Measurements from ENCODE around the gene APOC1.
"Not testable (repeated sequence)": the region's sequence is repeated elsewhere in the genome, so short reads cannot be mapped to it uniquely, and the experiment has no call there.

APOC1 gene

DNA sequence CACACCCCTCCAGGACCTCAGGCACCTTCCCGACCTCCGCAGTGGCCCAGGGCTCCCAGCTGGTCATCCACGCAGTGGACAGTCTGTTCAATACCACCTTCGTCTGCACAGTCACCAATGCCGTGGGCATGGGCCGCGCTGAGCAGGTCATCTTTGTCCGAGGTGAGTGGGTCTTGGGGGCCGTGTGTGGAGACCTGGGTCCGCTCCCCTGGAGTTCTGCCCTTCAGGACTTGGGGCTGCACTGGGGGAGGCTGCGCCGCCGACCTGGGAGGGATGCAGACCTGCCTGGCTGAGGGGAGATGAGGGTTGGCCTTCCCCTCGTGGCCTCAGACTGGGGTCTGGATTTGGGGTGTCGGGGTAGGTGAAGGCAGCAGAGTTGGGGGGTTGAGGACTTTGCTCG, 40.1 kb upstream of the APOC1 start:
- no peak overlapping the region for H3K9ac ChIP-seq (ENCODE audit: insufficient read length, low read depth)
- no peak overlapping the region for H3K4me3 ChIP-seq (ENCODE audit: insufficient read length, low read depth)
- peaks cover 86% of the 10 kb centered on the region for H3K36me3 ChIP-seq (ENCODE audit: insufficient read depth, insufficient read length, low read length)

DNA sequence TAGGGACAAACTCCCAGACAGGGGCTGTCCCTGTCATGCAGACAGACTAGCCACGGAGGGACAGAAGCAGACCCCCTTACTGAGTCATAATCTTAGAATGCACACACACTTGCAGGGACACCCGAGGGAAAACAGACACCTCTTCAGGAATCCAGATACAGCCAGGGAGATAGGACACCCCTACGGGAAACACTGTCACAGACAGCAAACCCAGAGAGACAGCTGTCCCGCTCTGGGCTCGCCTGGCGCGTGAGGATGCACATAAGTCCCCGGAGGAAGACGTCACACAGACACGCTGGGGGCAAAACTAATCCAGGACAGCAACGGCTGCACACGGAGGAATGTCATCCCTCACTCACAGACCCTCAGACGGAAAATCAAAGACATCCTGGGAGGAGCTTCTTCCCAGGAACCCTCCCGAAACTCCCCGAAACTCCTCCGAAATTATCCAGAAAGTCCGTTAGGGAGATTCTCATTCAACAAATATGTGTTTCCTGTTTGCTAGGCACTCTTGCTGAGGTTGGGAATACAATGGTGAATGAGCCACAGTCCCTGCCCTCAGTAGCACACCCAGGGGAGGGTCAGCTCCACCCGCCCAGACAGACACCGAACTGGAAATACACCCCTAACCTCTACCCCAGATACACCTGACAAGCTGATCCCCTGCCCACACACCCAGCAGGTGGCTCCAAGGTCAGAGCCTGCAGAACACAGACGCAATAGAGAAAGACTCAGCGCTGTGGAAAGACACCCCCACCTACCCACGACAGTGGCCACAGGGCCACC, 38.5 kb upstream of the APOC1 start:
- H3K9ac ChIP-seq (ENCODE audit: insufficient read length, low read depth) = no peak overlapping the region
- H3K27me3 ChIP-seq (ENCODE audit: insufficient read depth, insufficient read length) = no peaks in the 10 kb centered on the region
- no peak for TF ChIP-seq ZNF274 (IDR thresholded peaks at IDR 0.05; ENCODE audit: low read depth, low read length)
- no peak for TF ChIP-seq SUZ12 (IDR thresholded peaks at IDR 0.05; ENCODE audit: extremely low read depth, insufficient read depth, insufficient read length)
- TF ChIP-seq YY1 (IDR thresholded peaks at IDR 0.05; ENCODE audit: insufficient read depth, insufficient read length) = no peak
- no peak for DNase-seq (ENCODE audit: low read depth, low spot score)
- peaks cover 86% of the 10 kb centered on the region for H3K36me3 ChIP-seq (ENCODE audit: insufficient read depth, insufficient read length, low read length)
- H3K4me1 ChIP-seq (ENCODE audit: insufficient read depth, insufficient read length) = peaks cover 16% of the 10 kb centered on the region
- H3K9me3 ChIP-seq (ENCODE audit: insufficient read depth, low read length) = no peaks in the 10 kb centered on the region
- H3K4me3 ChIP-seq (ENCODE audit: insufficient read length, low read depth) = no peak overlapping the region

More for the DNA sequence above, 40.1 kb upstream of the APOC1 start:
- no peak for DNase-seq (ENCODE audit: low read depth, low spot score)
- no peaks in the 10 kb centered on the region for H3K9me3 ChIP-seq (ENCODE audit: insufficient read depth, low read length)
- TF ChIP-seq ZNF274 (IDR thresholded peaks at IDR 0.05; ENCODE audit: low read depth, low read length) (no peak), YY1 (IDR thresholded peaks at IDR 0.05; ENCODE audit: insufficient read depth, insufficient read length) (no peak), SUZ12 (IDR thresholded peaks at IDR 0.05; ENCODE audit: extremely low read depth, insufficient read depth, insufficient read length) (no peak)
- no peaks in the 10 kb centered on the region for H3K27me3 ChIP-seq (ENCODE audit: insufficient read depth, insufficient read length)
- peaks cover 10% of the 10 kb centered on the region for H3K4me1 ChIP-seq (ENCODE audit: insufficient read depth, insufficient read length)

DNA sequence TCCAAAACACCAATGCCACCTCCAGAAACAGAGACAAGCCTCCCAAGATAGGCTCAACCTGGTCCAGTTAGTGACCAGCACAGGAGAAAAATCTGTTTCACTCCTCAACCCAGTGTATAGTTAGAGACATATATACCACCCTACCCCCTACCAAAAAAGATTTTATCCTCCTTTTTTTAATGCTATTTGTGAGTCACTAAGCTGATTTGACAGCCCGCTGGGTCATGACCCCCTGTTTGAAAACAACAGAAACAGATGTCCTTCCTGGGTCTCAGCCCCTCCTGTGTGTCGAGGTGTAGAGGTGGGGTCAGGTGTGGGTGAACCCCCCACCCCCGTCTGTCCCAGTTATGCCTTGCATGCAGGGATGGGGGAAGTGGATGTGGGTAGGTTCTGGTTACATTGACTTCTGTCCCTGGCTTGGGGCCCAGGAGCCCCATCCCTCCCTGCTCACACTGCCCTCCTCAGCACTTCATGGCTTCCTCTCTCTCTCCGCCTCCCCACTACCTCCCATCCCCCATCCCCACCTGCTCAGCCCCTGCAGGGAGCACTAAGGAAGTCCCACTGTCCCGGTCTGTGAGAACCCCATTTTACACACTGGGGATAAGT, 37.4 kb upstream of the APOC1 start:
- Histone ChIP-seq H3K27me3 (ENCODE audit: insufficient read depth, insufficient read length) (no peaks in the 10 kb centered on the region), H3K36me3 (ENCODE audit: insufficient read depth, insufficient read length, low read length) (peaks cover 78% of the 10 kb centered on the region), H3K4me1 (ENCODE audit: insufficient read depth, insufficient read length) (peaks cover 15% of the 10 kb centered on the region), H3K9me3 (ENCODE audit: insufficient read depth, low read length) (no peaks in the 10 kb centered on the region), H3K9ac (ENCODE audit: insufficient read length, low read depth) (no peak overlapping the region), H3K4me3 (ENCODE audit: insufficient read length, low read depth) (no peak overlapping the region)
- DNase-seq (ENCODE audit: low read depth, low spot score) = no peak
- no peak for TF ChIP-seq YY1 (IDR thresholded peaks at IDR 0.05; ENCODE audit: insufficient read depth, insufficient read length)
- TF ChIP-seq SUZ12 (IDR thresholded peaks at IDR 0.05; ENCODE audit: extremely low read depth, insufficient read depth, insufficient read length) = no peak
- no peak for TF ChIP-seq ZNF274 (IDR thresholded peaks at IDR 0.05; ENCODE audit: low read depth, low read length)

DNA sequence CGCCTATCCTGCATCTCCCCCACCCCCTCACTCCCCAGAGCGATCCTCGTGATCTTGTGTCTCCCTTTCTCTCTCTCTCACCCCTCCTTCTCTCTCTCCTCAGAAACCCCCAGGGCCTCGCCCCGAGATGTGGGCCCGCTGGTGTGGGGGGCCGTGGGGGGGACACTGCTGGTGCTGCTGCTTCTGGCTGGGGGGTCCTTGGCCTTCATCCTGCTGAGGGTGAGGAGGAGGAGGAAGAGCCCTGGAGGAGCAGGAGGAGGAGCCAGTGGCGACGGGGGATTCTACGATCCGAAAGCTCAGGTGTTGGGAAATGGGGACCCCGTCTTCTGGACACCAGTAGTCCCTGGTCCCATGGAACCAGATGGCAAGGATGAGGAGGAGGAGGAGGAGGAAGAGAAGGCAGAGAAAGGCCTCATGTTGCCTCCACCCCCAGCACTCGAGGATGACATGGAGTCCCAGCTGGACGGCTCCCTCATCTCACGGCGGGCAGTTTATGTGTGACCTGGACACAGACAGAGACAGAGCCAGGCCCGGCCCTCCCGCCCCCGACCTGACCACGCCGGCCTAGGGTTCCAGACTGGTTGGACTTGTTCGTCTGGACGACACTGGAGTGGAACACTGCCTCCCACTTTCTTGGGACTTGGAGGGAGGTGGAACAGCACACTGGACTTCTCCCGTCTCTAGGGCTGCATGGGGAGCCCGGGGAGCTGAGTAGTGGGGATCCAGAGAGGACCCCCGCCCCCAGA, 36.1 kb upstream of the APOC1 start:
- TF ChIP-seq ZNF274 (IDR thresholded peaks at IDR 0.05; ENCODE audit: low read depth, low read length) = no peak
- no peak for TF ChIP-seq YY1 (IDR thresholded peaks at IDR 0.05; ENCODE audit: insufficient read depth, insufficient read length)
- no peak for TF ChIP-seq SUZ12 (IDR thresholded peaks at IDR 0.05; ENCODE audit: extremely low read depth, insufficient read depth, insufficient read length)
- H3K4me1 ChIP-seq (ENCODE audit: insufficient read depth, insufficient read length) = peaks cover 14% of the 10 kb centered on the region
- no peak for DNase-seq (ENCODE audit: low read depth, low spot score)
- H3K9me3 ChIP-seq (ENCODE audit: insufficient read depth, low read length) = no peaks in the 10 kb centered on the region
- no peak overlapping the region for H3K4me3 ChIP-seq (ENCODE audit: insufficient read length, low read depth)
- no peak overlapping the region for H3K9ac ChIP-seq (ENCODE audit: insufficient read length, low read depth)
- peaks cover 72% of the 10 kb centered on the region for H3K36me3 ChIP-seq (ENCODE audit: insufficient read depth, insufficient read length, low read length)
- no peaks in the 10 kb centered on the region for H3K27me3 ChIP-seq (ENCODE audit: insufficient read depth, insufficient read length)

DNA sequence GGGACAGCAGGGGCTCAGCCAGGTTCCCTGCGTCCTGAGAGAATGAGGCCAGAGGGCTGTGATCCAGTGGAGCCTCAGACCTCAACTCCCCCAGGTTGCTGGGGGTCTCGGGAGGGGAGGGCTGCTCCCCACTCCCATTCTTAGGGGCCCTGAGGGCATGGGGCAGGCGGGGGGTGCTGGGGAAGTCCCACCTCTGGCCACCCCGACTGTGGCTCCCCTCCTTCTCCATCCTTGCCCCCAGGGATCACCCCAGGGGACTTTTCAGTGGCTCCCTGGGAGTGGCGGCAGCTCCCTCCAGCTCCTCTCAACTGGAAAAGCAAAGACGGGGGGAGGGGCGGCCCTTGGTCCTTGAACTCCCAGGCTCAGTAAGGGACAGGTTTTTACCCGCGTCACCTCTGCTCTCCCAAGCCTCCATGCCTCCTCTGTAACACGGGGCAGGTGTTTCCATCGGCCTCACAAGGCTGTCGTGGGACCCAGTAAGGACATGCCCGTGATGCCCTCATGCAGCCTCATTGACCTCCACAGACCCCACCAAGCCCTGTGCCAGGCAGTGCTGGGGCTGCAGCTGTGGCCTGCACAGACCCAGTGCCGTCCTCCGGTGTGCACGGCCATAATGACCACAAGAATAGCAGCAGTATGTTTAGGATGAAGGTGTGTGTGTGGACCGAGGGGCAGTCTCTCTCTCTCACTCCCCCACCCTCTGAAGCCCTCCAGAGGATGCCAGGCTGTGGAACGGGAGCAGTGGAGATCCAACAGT, 34.9 kb upstream of the APOC1 start:
- Histone ChIP-seq H3K36me3 (ENCODE audit: insufficient read depth, insufficient read length, low read length) (peaks cover 67% of the 10 kb centered on the region), H3K27me3 (ENCODE audit: insufficient read depth, insufficient read length) (no peaks in the 10 kb centered on the region), H3K4me1 (ENCODE audit: insufficient read depth, insufficient read length) (peaks cover 11% of the 10 kb centered on the region), H3K4me3 (ENCODE audit: insufficient read length, low read depth) (no peak overlapping the region), H3K9ac (ENCODE audit: insufficient read length, low read depth) (peak overlapping the region; percentile 21), H3K9me3 (ENCODE audit: insufficient read depth, low read length) (no peaks in the 10 kb centered on the region)
- TF ChIP-seq SUZ12 (IDR thresholded peaks at IDR 0.05; ENCODE audit: extremely low read depth, insufficient read depth, insufficient read length) (no peak), YY1 (IDR thresholded peaks at IDR 0.05; ENCODE audit: insufficient read depth, insufficient read length) (no peak), ZNF274 (IDR thresholded peaks at IDR 0.05; ENCODE audit: low read depth, low read length) (no peak)
- DNase-seq (ENCODE audit: low read depth, low spot score) = no peak

DNA sequence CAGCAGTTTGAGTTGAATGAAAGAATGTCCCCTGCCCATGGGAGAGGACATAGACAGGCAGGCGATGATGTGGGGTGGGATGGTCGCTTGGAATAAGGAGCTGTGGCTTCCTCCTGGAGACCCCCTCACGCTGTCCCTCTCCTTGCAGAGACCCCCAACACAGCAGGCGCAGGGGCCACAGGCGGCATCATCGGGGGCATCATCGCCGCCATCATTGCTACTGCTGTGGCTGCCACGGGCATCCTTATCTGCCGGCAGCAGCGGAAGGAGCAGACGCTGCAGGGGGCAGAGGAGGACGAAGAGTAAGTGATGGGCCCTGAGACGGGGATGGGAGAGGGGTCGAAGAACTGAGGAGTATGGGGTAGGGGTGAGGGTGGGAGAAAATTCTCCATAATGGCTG, 32.3 kb upstream of the APOC1 start:
- no peak for DNase-seq (ENCODE audit: low read depth, low spot score)
- Histone ChIP-seq H3K9ac (ENCODE audit: insufficient read length, low read depth) (no peak overlapping the region), H3K4me1 (ENCODE audit: insufficient read depth, insufficient read length) (peaks cover 11% of the 10 kb centered on the region), H3K36me3 (ENCODE audit: insufficient read depth, insufficient read length, low read length) (peaks cover 62% of the 10 kb centered on the region), H3K9me3 (ENCODE audit: insufficient read depth, low read length) (no peaks in the 10 kb centered on the region), H3K27me3 (ENCODE audit: insufficient read depth, insufficient read length) (no peaks in the 10 kb centered on the region), H3K4me3 (ENCODE audit: insufficient read length, low read depth) (no peak overlapping the region)
- TF ChIP-seq SUZ12 (IDR thresholded peaks at IDR 0.05; ENCODE audit: extremely low read depth, insufficient read depth, insufficient read length) (no peak), YY1 (IDR thresholded peaks at IDR 0.05; ENCODE audit: insufficient read depth, insufficient read length) (no peak), ZNF274 (IDR thresholded peaks at IDR 0.05; ENCODE audit: low read depth, low read length) (no peak)

DNA sequence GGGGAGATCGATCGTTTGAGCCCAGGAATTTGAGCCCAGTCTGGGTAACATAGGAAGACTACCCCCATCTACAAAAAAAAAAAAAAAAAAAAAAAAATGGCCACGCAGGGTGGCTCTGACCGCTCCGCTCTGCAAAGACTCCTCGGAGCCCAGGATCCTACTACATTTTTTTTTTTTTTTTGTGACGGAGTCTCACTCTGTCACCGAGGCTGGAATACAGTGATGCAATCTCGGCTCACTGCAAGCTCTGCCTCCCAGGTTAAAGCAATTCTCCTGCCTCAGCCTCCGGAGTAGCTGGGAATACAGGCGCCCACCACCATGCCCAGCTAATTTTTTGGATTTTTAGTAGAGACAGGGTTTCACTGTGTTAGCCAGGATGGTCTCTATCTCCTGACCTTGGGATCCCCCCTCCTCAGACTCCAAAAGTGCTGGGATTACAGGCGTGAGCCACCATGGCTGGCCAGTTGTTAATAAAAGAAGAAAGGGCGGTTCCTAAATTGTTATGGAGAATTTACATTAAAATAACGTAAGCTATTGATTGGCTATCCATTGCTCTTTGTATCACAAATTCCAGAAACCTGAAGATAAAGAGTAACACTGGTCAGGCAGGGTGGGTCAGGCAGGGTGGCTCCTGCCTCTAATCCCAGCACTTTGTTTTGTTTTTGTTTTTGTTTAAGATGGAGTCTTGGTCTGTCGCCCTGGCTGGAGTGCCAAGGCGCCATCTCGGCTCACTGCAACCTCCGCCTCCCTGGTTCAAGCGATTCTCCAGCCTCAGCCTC, 31.6 kb upstream of the APOC1 start:
- H3K9ac ChIP-seq (ENCODE audit: insufficient read length, low read depth); H3K4me3 ChIP-seq (ENCODE audit: insufficient read length, low read depth); H3K27me3 ChIP-seq (ENCODE audit: insufficient read depth, insufficient read length); DNase-seq (ENCODE audit: low read depth, low spot score); H3K9me3 ChIP-seq (ENCODE audit: insufficient read depth, low read length): not testable (repeated sequence)
- peaks cover 59% of the 10 kb centered on the region for H3K36me3 ChIP-seq (ENCODE audit: insufficient read depth, insufficient read length, low read length)
- peaks cover 11% of the 10 kb centered on the region for H3K4me1 ChIP-seq (ENCODE audit: insufficient read depth, insufficient read length)
